Embryonic facial prominence (tissue), 1 donor: Measurements from ENCODE around the gene DESI1.
"Not testable (repeated sequence)": the region's sequence is repeated elsewhere in the genome, so short reads cannot be mapped to it uniquely, and the experiment has no call there.

Source experiments
- DNase-seq: peaks from one replicate; pipeline ENCODE4 v3.0.0-alpha.2; 2016; ENCODE audit errors: extremely low spot score

Gene DESI1

DNA sequence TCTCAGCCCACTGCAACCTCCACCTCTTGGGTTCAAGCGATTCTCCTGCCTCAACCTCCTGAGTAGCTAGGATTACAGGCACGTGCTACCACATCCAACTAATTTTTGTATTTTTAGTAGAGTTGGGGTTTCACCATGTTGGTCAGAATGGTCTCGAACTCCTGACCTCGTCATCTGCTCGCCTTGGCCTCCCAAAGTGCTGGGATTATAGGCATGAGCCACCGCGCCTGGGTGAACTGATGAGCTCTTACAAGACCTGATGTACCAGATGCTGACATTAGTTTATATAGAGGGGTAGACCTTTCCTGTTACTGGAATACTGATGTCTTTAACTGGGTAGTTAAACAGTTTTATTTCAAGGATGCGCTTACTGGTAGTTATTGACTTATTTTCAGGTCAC, 13.8 kb upstream of the DESI1 start:
- DNase-seq, result not testable (repeated sequence)

DNA sequence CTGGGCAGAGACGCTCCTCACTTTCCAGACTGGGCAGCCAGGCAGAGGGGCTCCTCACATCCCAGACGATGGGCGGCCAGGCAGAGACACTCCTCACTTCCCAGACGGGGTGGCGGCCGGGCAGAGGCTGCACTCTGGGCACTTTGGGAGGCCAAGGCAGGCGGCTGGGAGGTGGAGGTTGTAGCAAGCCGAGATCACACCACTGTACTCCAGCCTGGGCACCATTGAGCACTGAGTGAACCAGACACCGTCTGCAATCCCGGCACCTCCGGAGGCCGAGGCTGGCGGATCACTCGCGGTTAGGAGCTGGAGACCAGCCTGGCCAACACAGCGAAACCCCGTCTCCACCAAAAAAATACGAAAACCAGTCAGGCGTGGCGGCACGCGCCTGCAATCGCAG, 10.8 kb upstream of the DESI1 start:
- DNase-seq, result not testable (repeated sequence)

DNA sequence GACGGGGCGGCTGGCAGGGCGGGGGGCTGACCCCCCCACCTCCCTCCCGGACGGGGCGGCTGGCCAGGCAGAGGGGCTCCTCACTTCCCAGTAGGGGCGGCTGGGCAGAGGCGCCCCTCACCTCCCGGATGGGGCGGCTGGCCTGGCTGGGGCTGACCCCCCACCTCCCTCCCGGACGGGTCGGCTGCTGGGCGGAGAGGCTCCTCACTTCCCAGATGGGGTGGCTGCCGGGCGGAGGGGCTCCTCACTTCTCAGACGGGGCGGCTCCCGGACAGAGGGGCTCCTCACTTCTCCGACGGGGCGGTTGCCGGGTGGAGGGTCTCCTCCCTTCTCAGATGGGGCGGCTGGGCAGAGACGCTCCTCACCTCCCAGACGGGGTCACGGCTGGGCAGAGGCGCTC, 10.3 kb upstream of the DESI1 start:
- DNase-seq, result not testable (repeated sequence)

DNA sequence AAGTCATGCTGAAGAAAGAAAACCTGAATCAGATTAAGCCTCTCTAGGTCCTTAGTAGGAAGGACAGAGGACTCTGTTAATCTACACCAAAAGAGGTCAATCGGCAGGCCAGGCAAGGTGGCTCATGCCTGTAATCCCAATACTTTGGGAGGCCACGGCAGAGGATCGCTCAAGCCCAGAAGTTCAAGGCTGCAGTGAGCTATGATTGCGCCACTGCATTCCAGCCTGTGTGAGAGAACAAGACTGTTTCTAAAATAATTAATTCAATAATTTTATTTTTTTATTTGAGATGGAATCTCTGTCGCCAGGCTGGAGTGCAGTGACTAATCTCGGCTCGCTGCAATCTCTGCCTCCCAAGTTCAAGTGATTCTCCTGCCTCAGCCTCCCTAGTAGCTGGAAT, 4.7 kb upstream of the DESI1 start:
- DNase-seq, result no peak

DNA sequence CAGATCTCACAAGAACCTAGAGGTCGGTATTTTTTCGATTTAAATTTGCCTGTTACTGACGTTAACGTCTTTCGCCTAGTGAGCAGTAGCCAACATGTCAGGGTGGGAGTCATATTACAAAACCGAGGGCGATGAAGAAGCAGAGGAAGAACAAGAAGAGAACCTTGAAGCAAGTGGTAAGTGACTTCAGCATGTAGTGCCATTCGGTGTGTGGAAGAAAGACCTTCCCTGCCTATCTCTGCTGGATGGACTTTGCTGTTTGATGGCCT, 1.0 kb upstream of the DESI1 start:
- no peak for DNase-seq

DNA sequence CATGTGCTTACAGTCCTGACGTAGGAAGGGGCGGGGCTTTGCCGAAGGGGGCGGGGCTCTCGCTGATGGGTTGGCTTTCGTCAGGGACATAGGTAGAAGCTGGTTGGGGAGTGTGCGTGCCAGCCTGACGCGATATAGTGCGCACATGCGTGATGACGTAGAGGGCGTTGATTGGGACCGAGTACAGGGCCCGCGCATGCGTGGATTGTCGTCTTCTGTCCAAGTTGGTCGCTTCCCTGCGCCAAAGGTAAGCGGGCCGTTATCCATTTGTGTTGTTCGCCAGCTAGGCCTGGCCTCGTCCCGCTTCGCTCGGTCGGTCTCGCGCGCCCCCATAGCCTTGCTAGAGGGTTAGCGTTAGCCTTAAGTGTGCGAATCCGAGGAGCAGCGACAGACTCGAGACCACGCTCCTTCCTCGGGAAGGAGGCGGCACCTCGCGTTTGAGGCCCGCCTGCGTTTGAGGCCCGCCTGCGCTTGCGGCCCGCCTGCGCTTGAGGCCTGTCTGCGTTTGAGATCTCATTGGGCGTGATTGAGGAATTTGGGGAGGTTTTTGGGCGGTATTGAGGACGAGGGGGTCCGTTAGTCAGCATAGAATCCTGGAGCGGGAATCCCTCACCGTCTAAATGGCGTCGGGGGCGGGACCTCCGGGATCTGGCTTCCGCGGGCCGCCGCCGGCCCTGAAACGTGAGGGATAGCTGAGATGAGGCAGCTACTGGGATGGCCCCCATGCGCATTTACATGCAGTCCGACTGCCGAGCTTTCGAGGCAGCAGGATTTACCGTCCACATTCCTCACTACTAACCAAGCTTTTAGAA, 462 bp upstream of the DESI1 start, which contains the start of gene XRCC6:
Gene XRCC6, plus strand, starts transcription at position 197 of the 812 bp plus-strand sequence. CDS start 710 bp downstream, outside the sequence.
- peak; percentile 100 for DNase-seq

DNA sequence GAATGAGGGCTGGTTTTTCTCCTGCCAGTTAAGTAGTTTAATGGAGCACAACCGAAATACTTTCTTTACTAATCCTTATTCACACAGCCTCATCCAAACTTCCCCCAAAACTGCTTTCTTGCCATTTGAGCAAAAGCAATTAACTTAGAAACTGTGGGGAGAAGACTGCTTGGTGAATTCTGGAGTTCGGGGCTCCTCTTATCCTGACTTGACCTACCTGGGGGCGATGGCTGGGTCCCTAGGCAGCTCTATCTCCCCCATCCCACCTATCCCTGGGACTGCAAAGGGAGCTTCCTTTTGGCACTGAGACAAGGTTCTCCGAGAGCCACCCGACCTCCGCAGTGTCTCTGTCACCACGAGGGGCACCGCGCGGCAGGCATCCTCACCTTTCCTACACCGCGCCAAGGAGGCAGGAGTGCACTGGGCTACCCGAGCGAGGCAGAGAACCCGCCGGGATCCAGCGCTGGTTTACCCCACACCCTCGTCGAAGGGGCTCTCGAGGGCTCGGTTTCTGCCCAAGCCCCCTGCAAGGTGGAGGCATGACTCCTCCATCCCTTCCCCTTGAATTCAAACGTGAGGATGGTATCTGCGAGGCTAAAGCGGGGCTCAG, 759 bp downstream of the DESI1 start:
- no peak for DNase-seq

DNA sequence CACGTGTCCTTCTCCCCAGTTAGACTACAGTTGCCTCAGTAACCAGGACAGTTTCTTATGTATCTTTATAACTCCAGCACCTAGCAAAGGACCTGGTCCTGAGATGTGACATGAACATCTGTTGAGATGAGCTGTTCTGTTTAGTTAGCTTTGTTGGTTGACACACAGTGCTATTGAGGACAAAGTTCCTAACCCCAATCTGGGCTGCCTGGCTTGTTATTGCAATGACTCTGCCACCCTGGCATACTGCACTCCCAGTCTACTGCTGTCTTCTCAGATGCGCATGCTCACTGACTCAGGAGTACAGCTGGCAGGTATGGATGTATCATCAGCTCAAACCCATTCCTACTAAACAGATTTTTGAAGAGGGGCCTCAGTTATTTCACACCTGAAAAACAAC, 7.4 kb downstream of the DESI1 start:
- DNase-seq, result no peak

DNA sequence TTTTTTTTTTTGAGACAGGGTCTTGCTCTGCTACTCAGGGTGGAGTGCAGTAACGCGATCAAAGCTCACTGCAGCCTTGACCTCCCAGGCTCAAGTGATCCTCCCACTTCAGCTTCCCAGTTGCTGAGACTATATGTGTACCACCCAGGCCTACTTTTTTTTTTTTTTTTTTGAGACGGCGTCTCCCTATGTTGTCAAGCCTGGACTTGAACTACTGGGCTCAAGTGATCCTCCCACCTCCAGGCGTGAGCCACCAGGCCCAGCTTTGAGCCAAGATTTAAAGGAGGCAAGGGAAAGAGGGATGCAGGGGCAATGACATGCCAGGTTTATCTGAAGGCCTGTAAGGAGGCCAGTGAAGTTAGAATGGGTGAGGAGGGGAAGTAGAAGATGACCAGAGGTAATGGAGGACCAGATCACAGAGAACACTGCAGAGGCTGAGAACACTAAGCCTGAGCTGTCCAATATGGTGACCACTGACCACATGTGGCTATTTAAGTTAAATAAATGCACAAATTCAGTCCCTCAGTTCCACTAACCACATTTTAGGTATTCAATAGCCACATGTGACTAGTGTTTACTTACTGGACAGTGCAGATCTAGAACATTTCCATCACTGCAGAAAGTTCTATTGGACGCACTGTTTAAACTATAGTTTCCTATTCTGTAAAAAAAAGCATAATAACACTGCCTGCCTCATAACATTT, 8.1 kb downstream of the DESI1 start:
- no peak for DNase-seq

DNA sequence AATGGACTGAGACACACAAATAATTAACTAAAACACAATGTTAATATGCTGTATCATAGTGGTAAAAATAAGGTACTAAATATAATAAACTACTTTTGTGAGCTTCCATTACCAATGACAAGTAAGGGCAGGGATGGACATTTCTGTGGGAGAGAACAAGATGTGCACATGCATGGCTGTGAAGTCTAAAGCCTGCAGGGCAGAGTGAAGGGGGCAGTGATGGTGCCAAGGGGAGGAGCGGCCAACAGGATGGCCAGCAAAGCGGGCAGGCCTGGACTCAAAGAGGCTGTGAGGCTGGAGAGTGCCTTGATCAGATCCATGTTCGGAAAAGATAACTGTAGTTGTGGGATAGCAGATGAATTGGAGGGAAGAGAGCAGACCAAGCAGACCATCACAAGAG, 12.5 kb downstream of the DESI1 start:
- no peak for DNase-seq

DNA sequence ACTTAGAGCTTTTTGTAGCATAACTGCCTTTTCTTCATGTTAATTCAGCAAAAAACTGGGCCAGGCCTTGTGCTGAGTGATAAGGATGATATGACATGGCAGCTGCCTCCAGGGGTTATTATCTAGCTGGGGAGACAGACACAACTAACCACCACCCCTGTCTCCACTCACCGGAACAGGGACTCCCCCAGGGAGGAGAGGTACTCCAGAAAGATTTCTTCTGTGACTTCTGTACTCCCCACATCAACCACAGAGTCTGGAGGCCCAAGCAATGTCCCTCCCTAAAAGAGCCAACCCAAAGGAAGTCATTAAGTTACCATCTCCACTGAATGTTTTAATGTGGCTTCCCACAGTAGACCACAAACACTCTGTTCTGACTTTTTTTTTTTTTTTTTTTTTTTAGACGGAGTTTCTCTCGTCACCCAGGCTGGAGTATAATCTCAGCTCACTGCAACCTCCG, 16.9 kb downstream of the DESI1 start:
- no peak for DNase-seq

DNA sequence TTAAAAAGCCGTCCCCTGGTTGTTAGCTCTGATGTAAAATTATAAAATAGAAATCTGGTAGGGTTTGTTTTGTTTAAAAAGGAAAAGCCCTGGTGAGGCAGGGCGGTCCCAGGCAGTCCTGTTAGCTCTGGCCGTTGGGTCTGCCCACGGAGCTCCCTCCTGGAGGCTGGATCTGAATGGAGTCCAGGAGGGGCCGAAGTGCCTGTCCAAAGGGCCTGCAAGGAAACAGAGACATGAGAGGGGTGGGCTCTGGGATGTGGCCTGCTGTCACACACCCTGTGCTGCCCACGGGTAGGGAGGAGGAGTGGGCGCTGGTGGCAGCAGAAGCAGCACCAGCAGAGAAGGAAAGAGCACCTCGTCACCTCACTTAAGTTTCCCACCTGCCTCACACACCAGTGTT, 19.9 kb downstream of the DESI1 start:
- DNase-seq, result no peak

DNA sequence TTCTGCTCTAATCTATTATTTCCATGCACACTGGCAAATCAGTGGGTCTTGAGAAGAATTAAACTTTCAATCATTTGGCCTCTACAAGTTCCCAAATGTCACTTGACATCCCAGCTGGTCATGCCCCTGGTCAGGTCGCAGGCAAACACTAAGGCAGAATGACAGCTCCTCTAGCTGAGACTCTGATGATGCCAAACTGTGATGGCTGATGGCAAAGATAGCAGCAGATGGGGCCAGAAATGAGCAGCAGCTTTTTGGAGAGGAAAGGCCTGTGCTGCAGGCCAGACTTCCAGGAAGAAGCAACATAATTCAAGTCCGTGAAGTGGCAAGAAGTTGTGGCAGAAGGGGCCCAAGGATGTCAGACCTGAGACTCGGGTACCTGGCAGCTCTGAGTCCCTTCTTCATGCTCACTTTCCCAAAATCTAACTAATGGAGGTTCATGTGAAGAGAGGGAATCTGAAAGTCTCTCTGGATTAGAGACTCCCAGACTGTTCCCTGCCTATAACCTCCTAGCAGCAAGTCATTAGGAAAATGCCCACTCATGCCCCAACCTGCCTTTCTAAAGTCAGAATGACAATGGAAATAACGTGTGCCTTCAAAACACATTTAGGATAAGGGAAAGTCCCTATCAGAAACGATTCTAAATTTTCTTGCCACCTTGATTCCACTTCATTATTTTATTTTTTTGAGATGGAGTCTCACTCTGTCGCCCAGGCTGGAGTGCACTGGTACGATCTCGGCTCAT, 21.8 kb downstream of the DESI1 start:
- DNase-seq, result no peak

DNA sequence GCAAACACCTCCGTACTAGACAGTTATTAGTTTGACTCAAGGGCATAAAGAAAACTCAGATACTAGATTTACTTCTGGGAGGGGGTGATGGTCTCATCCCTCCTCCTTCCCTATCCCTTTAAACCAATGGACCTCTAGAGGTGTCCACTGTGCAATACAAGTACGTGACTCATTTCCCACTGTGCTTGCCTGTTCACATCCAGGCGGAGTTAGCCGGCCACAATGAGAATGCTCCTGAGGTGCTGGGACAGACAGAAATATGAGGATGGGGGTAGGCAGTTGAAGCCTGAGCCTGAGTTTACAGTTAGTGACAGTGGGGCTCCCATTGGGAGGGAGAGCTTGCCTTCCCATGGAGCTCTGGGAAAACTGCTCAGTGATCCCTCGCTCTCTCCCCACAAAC, 22.8 kb downstream of the DESI1 start:
- no peak for DNase-seq

DNA sequence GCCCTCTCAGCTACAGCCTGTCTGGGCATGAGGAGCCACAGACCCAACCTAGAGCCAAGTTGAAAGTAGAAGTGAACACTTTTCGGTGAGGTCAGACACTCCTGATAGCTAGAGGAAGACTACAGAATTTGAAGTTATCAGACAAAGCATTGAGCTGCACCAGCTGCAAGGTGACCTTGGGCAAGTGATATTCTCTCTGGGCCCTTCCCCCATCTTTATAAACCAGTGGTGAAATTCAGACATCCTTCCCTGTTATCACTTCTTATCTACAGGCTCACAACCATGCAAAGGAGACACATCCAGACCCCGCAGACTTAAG, 23.2 kb downstream of the DESI1 start:
- no peak for DNase-seq

DNA sequence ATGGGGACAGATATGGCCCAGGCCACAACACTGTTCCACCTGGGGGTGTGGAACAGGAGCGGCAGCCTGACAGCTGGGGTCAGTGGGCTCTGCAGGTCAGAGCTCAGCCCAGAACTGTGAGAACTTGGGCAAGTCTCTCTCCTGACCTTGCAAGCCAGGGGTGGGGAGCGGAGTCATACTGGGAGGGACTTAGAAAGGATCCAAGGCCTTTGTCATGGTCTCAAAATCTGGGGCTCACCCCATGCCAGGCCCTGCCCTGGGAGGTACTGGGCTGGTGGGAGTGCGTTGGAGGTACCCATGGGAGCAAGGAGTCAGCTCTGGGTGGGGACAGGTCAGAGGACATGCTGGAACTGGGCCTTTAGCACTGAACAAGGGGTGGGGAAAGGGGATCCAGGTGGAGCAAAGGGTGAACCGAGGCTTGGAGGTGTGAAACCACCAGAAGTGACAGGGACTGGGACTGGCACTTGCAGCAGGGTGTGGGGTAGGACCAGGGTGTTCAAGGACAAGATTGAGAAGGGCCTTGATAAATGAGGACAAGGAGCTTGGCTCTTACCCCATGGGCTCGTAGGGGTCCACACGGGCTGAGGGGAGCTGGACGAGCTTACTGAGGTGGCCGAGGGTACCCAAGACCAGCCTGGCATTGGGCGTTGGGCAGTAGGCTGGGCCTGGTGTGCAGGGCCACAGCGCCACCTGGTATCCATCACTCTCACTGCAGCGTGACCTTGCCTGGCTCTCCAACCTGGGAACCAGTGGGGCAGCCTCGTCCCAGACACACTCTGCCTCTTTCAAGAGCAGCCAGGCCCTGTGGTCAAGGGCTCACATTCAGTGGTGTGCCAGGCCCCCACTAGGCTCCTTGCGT, 23.8 kb downstream of the DESI1 start:
- no peak for DNase-seq

DNA sequence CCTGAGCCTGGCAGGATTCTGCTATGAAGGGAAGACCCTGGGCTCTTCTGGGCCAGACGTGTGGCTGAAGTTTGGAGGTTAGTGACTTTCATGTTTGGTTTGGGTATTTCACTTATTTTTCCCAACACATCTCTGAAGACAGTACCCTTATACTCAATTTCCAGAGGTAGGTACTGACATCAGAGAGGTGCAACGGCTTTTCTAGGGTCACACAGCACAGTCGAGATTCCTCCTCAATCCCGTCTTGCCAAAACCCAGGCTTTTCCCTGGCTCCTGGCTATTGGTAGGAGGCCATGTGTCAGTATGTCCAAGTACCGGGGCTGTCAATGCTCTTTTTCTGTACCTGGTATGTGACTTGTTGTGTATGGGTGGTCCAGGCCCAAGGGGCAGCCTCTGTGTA, 25.1 kb downstream of the DESI1 start:
- DNase-seq, result no peak

DNA sequence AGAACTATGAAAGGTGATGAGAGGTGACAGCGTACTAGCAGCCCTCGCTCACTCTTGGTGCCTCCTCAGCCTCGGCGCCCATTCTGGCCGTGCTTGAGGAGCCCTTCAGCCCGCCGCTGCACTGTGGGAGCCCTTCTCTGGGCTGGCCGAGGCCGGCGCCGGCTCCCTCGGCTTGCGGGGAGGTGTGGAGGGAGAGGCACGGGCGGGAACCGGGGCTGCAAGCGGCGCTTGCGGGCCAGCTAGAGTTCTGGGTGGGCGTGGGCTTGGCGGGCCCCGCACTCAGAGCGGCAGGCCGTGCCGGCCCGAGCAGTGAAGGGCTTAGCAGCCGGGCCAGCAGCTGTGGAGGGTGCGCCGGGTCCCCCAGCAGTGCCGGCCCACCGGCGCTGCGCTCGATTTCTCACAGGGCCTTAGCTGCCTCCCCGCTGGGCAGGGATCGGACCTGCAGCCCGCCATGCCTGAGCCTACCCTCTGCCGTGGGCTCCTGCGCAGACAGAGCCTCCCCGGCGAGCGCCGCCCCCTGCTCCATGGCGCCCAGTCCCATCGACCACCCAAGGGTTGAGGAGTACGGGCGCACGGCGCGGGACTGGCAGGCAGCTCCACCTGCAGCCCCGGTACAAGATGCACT, 27.4 kb downstream of the DESI1 start:
- not testable (repeated sequence) for DNase-seq

DNA sequence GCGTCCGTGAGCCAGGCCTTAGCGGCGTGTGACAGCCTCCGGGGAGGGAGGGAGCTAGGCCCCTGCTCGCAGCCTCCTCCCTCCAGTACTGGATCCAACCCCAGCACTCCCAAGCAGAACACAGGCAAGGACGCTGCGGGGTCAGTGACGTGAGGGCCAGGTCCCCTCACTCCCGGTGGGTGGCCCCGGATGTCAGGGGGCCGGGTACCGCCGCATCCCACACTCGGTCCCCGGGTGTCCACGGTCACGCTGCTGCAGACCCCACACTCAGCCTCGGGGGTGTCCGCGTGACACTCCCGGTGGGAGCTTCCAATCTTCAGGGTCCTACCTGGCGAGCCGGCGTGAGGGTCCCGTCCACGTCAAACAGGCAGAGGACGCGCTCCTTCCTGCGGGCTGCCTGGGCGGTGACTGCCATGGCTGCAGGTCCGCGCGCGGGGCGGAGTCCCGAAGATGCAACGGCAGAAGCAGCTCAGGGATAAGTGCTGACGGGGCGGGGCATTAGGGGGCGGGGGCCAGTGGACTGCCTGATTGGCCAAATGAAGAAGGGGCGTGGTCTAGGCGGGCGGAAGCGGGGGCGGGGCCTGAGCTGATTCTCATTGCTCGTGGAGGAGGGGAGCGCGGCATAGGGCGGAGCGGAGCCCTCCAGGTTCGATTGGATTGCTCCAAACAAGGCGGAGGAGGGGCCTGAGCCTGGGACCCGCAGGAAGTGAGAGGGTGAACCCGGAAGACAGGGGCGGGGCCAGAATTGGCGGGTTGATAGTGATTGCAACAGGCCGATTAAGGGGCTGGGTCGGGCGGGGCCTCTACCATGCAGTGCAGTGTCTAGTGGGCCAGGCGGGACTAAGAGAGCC, 31.2 kb downstream of the DESI1 start, which contains the start of gene PMM1:
Gene PMM1, minus strand, starts transcription at position 450 of the 851 bp plus-strand sequence. Its CDS starts 35 bp downstream, at position 415.
- DNase-seq, result peak; percentile 98

DNA sequence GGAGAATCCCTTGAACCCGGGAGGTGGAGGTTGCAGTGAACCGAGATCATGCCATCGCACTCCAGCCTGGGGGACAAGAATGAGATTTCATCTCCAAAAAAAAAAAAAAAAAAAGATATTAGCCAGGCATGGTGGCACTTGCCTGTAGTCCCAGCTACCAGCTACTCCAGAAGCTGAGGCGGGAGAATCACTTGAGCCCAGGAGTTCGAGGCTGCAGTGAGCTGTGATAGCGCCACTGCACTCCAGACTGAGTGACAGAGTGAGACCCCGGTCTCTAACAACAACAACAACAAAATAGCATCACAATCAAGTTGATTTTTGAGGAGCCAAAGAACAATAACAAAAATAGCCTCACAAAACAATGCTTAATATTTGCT, 33.5 kb downstream of the DESI1 start:
- no peak for DNase-seq
